HTR-8/SVneo (cell line): ENCODE results near the gene ABCA7.

Source experiments
- DNase-seq: peaks from one replicate; pipeline ENCODE4 v3.0.0; 2011; ENCODE audit warnings: low spot score, mixed read lengths; ENCODE audit not compliant: insufficient read length
- FAIRE-seq: peaks from 2 replicates; lab custom pipeline; 2011; peaks lifted over from hg19 to GRCh38; lab: Jason Lieb, UNC

ABCA7 gene

GRCh38 chr19:1053176-1054101 lies 13.5 kb downstream of the ABCA7 start:
- FAIRE-seq: no peak
- DNase-seq: no peak

GRCh38 chr19:1054102-1055027 lies 14.5 kb downstream of the ABCA7 start:
- no peak for FAIRE-seq
- DNase-seq: no peak

- FAIRE-seq: no peak
- DNase-seq: no peak
Measured at GRCh38 chr19:1055028-1055425, 15.1 kb downstream of the ABCA7 start.

- DNase-seq: no peak
- no peak for FAIRE-seq
Measured at GRCh38 chr19:1055886-1056620, 16.1 kb downstream of the ABCA7 start.

- FAIRE-seq: no peak
Measured at GRCh38 chr19:1057176-1057855, 17.4 kb downstream of the ABCA7 start.

GRCh38 chr19:1058112-1058511 lies 18.2 kb downstream of the ABCA7 start:
- DNase-seq (no peak), FAIRE-seq (no peak)

More at GRCh38 chr19:1057176-1057855, 17.4 kb downstream of the ABCA7 start:
- DNase-seq: no peak

- DNase-seq: no peak
- FAIRE-seq: no peak
Measured at GRCh38 chr19:1060689-1061088, 20.8 kb downstream of the ABCA7 start.

- FAIRE-seq: no peak
- DNase-seq: no peak
Measured at GRCh38 chr19:1061987-1062386, 22.1 kb downstream of the ABCA7 start.

GRCh38 chr19:1062387-1063029 lies 22.6 kb downstream of the ABCA7 start:
- peak; percentile 31 for FAIRE-seq

GRCh38 chr19:1063030-1063908 lies 23.4 kb downstream of the ABCA7 start:
- no peak for DNase-seq
- FAIRE-seq: no peak

More at GRCh38 chr19:1062387-1063029, 22.6 kb downstream of the ABCA7 start:
- DNase-seq: no peak

GRCh38 chr19:1063909-1064660 lies 24.2 kb downstream of the ABCA7 start:
- no peak for FAIRE-seq
- no peak for DNase-seq

- no peak for DNase-seq
- FAIRE-seq: no peak
Measured at GRCh38 chr19:1064661-1065605, 25.0 kb downstream of the ABCA7 start.

GRCh38 chr19:1065606-1066109 lies 25.8 kb downstream of the ABCA7 start:
- no peak for DNase-seq
- FAIRE-seq: no peak

GRCh38 chr19:1066251-1066747 lies 26.4 kb downstream of the ABCA7 start:
- peak; percentile 48 for DNase-seq

GRCh38 chr19:1066748-1067340 lies 26.9 kb downstream of the ABCA7 start, which contains the start of gene ARHGAP45:
ARHGAP45 (plus strand) TSS chr19:1067167; CDS start chr19:1067406, 239 bp downstream.
- no peak for FAIRE-seq
- no peak for DNase-seq

More at GRCh38 chr19:1066251-1066747, 26.4 kb downstream of the ABCA7 start:
- FAIRE-seq: no peak
